ENCODE results near the gene KCNJ5.

DNA sequence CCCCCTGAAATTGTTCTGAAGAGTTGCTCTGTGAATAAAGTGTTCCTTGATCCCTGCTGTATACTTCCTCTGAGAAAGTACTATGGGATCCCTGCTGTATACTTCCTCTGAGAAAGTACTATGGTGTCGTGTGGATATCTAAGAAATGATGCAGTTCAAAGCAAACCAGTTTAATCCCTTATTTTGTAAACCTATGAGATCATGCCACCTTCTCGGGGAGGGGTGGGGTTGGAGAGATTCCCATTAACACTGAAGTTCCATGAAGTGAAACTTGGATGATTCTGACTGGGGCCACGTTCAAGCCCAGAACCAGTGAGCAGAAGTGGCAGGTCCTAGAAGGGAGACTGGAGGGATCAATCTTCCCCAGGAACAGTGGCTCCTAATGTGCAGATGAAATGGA, 64.5 kb downstream of the KCNJ5 start:
- TF ChIP-seq, protein P1, sequence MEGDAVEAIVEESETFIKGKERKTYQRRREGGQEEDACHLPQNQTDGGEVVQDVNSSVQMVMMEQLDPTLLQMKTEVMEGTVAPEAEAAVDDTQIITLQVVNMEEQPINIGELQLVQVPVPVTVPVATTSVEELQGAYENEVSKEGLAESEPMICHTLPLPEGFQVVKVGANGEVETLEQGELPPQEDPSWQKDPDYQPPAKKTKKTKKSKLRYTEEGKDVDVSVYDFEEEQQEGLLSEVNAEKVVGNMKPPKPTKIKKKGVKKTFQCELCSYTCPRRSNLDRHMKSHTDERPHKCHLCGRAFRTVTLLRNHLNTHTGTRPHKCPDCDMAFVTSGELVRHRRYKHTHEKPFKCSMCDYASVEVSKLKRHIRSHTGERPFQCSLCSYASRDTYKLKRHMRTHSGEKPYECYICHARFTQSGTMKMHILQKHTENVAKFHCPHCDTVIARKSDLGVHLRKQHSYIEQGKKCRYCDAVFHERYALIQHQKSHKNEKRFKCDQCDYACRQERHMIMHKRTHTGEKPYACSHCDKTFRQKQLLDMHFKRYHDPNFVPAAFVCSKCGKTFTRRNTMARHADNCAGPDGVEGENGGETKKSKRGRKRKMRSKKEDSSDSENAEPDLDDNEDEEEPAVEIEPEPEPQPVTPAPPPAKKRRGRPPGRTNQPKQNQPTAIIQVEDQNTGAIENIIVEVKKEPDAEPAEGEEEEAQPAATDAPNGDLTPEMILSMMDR (IDR thresholded peaks at IDR 0.05; ENCODE audit: low read length) = no peak
- no peak for TF ChIP-seq EZH2 (IDR thresholded peaks at IDR 0.05; ENCODE audit: borderline replicate concordance, low read length)
